ENCODE data around the gene B3GNT2. TPM values are rescaled to one million over a fixed set of nuclear protein-coding genes. Genes with fewer than 3 reads are reported as not detected.

The B3GNT2 gene
- total and polyA plus RNA-seq, 2 of the 4 experiments (the other 2 are of a cell fraction): 5.0 to 11.1 TPM

GRCh38 chr2:62163106-62163831 is 32.6 kb upstream of the B3GNT2 start:
- no CpG with 5 or more reads among the region's 3 CpGs for WGBS, 2 experiments (ENCODE audit: extremely low coverage in 2 of 2, insufficient read length in 1 of 2)
- CTCF ChIA-PET: no interaction called here

More at GRCh38 chr2:62163106-62163831, 32.6 kb upstream of the B3GNT2 start:
- TF ChIP-seq RFX5 (IDR thresholded peaks at IDR 0.05; ENCODE audit: low read depth, low read length) (no peak), MAFK (IDR thresholded peaks at IDR 0.05; ENCODE audit: low read depth, low read length) (no peak), POLR2A (IDR thresholded peaks at IDR 0.05; ENCODE audit: low read depth, low read length) (no peak), CTCF (conservative IDR thresholded peaks at IDR 0.05; ENCODE audit: low read depth, low read length) (no peak), MXI1 (IDR thresholded peaks at IDR 0.05; ENCODE audit: borderline replicate concordance, low read depth, low read length) (no peak), NFE2L2 (IDR thresholded peaks at IDR 0.05; ENCODE audit: low read depth, low read length) (no peak), FOS (IDR thresholded peaks at IDR 0.05; ENCODE audit: low read depth, low read length) (no peak), RAD21 (IDR thresholded peaks at IDR 0.05; ENCODE audit: low read length) (no peak), RCOR1 (IDR thresholded peaks at IDR 0.05; ENCODE audit: insufficient replicate concordance, low read length) (no peak)
- TF ChIP-seq, protein P1, sequence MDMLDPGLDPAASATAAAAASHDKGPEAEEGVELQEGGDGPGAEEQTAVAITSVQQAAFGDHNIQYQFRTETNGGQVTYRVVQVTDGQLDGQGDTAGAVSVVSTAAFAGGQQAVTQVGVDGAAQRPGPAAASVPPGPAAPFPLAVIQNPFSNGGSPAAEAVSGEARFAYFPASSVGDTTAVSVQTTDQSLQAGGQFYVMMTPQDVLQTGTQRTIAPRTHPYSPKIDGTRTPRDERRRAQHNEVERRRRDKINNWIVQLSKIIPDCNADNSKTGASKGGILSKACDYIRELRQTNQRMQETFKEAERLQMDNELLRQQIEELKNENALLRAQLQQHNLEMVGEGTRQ (IDR thresholded peaks at IDR 0.05; ENCODE audit: low read depth, low read length): no peak
- Histone ChIP-seq H2BK15ac (ENCODE audit: low read depth, low read length) (no peak overlapping the region), H2BK120ac (ENCODE audit: low read depth, low read length) (no peak overlapping the region), H2AK9ac (replicated peaks; ENCODE audit: low read depth, low read length, poor library complexity) (no peak overlapping the region), H3K4me3 (ENCODE audit: insufficient read depth, low read depth, low read length) (no peak overlapping the region), H4K20me1 (ENCODE audit: insufficient read depth, low read length) (no peaks in the 10 kb centered on the region), H3K27ac (ENCODE audit: insufficient read depth, low read length) (no peak overlapping the region), H3K9me1 (ENCODE audit: insufficient read depth, low read length) (no peaks in the 10 kb centered on the region; the same call in 1 of the 2 replicates), H3K4me2 (ENCODE audit: low read depth, low read length) (no peak overlapping the region), H3K9me3 (ENCODE audit: control insufficient read depth, insufficient read depth, low read length) (no peaks in the 10 kb centered on the region), H4K8ac (ENCODE audit: low read depth in 2 of 2, low read length in 2 of 2) (no peak overlapping the region), H2BK20ac (ENCODE audit: low read depth, low read length) (no peak overlapping the region), H3K79me1 (ENCODE audit: low read depth in 1 of 2, low read length in 2 of 2) (no peaks in the 10 kb centered on the region), H3K23ac (ENCODE audit: low read depth, low read length) (no peak overlapping the region), H3K36me3 (ENCODE audit: control insufficient read depth, insufficient read depth, low read length) (no peaks in the 10 kb centered on the region), H2AK5ac (ENCODE audit: low read depth, low read length) (no peak overlapping the region), H4K91ac (ENCODE audit: insufficient read depth, low read depth, low read length) (no peak overlapping the region), H3K4ac (ENCODE audit: low read depth, low read length) (no peak overlapping the region), H3K4me1 (ENCODE audit: control insufficient read depth, insufficient read depth, low read length) (no peaks in the 10 kb centered on the region), H3K14ac (replicated peaks; ENCODE audit: low read depth, low read length) (no peak overlapping the region), H2BK5ac (ENCODE audit: low read depth, low read length, poor library complexity, severe bottlenecking) (no peak overlapping the region), H3K27me3 (ENCODE audit: control insufficient read depth, insufficient read depth, low read length) (no peaks in the 10 kb centered on the region), H3K18ac (ENCODE audit: low read depth, low read length) (no peak overlapping the region), H4K5ac (ENCODE audit: low read depth, low read length) (no peak overlapping the region), H2AFZ (replicated peaks; ENCODE audit: low read length, poor library complexity) (no peak overlapping the region), H3K9ac (ENCODE audit: low read depth, low read length) (no peak overlapping the region), H3K56ac (ENCODE audit: extremely low read depth, insufficient read depth, low read length) (no peak overlapping the region)
- DNase-seq (no peak), ATAC-seq (ENCODE audit: low read depth) (no peak)
- in situ Hi-C loops (cut with MboI; ENCODE audit: low sequenced_read_pairs) (no loop called here), intact Hi-C loops (cut with micrococcal nuclease) (no loop called here), dilution Hi-C loops (cut with HindIII; ENCODE audit: low sequenced_read_pairs, unreplicated experiment) (no loop called here)
- BruUV-seq (replicated peaks): no TSS peak
- POLR2A ChIA-PET (ENCODE audit: unreplicated experiment): no interaction called here
